LNCaP clone FGC (cell line): ENCODE results near the gene PHACTR3.

Experiments used
- DNase-seq: peaks from one replicate; pipeline ENCODE4 v3.0.0-alpha.2; 2011; ENCODE audit warnings: low read depth
- H3K4me3 ChIP-seq: 2 replicates; pipeline ENCODE4 v1.5.1; 2011; ENCODE audit warnings: mild to moderate bottlenecking, low read depth, low read length, control low read depth
- CTCF ChIP-seq: IDR thresholded peaks from 2 replicates; pipeline ENCODE4 v1.5.1; 2012; ENCODE audit warnings: mild to moderate bottlenecking; ENCODE audit not compliant: control insufficient read depth, insufficient read depth; ENCODE audit errors: extremely low read depth

PHACTR3 gene

DNA sequence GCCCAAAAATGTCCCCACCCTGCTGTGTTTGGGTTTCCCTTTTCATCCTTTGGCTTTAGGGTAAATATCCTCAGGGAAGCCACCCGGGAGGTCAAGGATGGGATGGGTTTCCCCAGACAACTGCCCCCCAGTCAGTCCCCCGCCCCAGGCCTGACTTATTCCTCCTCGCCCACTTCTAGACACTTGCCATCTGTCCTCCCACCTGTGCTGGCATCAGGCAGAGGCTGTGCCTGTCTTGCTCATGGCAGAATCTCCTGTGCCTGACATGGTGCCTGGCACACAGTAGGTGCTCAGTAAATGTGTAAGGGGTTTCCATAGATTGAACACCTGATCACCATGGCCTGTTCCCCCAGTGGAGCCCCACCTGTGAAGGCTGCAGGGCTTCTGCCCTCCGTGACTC lies 141.8 kb downstream of the PHACTR3 start:
- H3K4me3 ChIP-seq, result no peak overlapping the region
- no peak for DNase-seq
- no peak for TF ChIP-seq CTCF

GRCh38 chr20:59747671-59748515 lies 143.6 kb downstream of the PHACTR3 start:
- H3K4me3 ChIP-seq, result no peak overlapping the region
- no peak for TF ChIP-seq CTCF
- no peak for DNase-seq

DNA sequence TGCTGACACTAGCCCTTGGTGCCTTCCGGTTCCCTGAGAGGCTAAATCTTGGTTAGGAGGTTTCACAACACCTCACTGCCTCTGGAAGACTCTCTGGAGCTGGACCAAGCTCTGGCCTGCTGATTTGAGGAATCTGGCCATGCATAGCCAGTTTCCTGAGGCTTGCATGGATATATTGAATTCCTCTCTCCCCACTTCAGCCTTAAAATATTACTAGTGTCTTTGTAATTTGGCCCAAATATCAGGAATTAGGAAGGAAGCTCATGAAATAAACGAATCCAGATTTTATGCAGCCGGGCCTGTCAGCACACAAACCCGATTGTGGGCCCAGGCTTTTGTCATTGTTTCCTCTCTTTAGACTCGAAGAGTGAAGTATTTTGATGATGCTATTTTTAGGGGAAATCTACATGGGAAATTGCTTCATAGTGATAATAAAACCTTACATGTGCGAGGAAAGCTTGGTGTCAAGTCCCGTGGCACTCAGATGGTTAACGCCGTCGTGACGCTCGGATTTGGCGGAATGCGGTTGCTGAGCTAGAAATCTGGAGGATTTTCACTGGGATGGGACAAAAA lies 144.4 kb downstream of the PHACTR3 start:
- no peak for DNase-seq

DNA sequence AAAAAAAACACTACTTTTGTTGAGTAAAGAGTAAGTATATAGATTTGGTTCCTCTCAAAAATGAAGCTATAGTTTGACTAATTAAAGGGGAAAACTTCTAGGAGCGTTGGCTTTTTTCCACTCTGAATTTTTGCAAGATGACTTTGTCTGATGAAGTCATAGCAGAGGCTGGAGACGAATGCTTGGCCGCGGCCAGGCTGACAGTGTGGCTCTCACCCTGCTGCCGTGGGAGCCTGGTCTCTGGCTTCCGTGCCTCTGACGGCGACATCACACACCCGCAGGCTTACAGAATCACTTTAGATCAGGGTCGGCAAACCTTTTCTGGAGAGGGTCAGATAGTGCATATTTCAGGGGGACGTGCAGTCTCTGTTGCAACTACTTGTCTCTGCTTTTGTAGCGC lies 145.0 kb downstream of the PHACTR3 start:
- H3K4me3 ChIP-seq, result no peak overlapping the region
- no peak for TF ChIP-seq CTCF

More for the DNA sequence above, 144.4 kb downstream of the PHACTR3 start:
- TF ChIP-seq CTCF, result no peak
- H3K4me3 ChIP-seq, result no peak overlapping the region

DNA sequence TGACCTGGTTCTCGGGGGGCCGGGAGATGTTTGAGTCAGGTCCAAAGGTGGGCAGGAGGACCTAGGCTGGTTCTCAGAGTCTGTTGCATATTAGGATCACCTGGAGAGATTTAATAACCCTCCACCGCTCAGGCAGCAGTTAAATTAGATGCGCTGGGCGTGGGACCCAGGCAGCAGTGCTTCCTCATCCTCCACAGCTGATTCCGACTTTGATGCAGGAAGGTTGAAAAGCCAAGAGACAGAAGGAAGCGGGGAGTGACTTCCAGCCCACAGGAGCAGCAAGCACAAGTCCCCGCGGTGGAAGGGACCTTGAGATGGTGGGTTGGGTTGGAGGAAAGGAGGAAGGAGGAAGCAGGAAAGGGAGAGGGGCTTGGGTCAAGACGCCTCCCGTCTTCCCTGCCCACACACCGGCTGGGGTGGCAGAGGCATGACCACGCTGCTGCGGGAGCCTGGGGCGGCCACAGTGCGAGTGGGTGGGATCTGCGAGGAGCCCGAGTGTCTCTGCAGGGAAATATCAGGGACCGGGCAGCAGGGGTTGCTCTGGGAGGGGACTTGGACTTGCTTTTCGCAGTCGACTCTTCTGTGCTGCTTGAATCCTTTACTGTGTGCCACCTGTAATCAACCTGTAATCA lies 146.0 kb downstream of the PHACTR3 start:
- H3K4me3 ChIP-seq, result no peak overlapping the region
- TF ChIP-seq CTCF, result no peak
- DNase-seq, result no peak

More for the DNA sequence above, 145.0 kb downstream of the PHACTR3 start:
- DNase-seq, result no peak

DNA sequence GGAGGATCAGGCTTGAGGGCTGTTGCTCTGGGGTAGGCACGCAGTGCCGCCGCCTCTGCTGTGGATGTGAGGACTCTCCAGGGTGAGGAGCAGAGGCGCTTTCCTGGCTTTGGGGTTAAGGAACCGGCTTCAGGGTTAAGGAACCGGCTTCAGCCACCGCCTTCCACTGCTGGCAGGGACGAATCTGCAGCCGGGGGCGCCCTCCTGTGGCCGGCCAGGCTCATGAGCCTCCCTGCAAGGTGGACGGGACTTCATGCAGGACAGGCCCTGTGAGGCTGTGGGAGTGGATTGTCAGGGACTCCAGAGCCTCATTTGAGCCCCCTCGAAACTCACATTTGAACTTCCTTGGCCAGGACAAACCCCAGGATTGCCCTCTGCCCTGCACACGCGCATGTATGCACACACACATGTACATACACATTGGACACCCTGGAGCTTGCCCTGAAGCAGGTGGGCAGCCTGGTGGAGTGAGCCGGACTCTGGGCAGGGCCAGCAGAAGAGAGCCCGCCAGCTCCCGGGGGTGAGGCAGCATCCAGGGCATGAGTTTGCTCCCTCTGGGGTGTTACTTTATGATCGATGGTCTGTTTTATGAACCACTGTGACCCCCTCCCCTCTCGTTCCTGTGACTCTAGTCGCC lies 146.9 kb downstream of the PHACTR3 start:
- no peak overlapping the region for H3K4me3 ChIP-seq
- TF ChIP-seq CTCF, result peak; percentile 98
- peak; percentile 19 for DNase-seq
